Measurements from ENCODE around the gene OR10R2.

Gene OR10R2

GRCh38 chr1:158520955-158521665, 49.1 kb downstream of the OR10R2 start:
- no peaks in the 10 kb centered on the region for H3K79me2 ChIP-seq
- no peak overlapping the region for H2AFZ ChIP-seq
- H3K27me3 ChIP-seq (ENCODE audit: control insufficient read depth, insufficient read depth, low read length): no peaks in the 10 kb centered on the region
- no peaks in the 10 kb centered on the region for H3K36me3 ChIP-seq (ENCODE audit: control insufficient read depth, insufficient read depth, low read length)
- H3K4me2 ChIP-seq (ENCODE audit: low read length): no peak overlapping the region
- no peak overlapping the region for H3K27ac ChIP-seq
- H3K4me1 ChIP-seq: no peaks in the 10 kb centered on the region
- H3K4me3 ChIP-seq (ENCODE audit: low read depth, low read length): no peak overlapping the region
- no peaks in the 10 kb centered on the region for H3K9me3 ChIP-seq (ENCODE audit: control insufficient read depth, low read length)
- no peak for TF ChIP-seq CTCF (IDR thresholded peaks at IDR 0.05)
- no peak overlapping the region for H3K9ac ChIP-seq

GRCh38 chr1:158521666-158522058, 49.6 kb downstream of the OR10R2 start:
- Histone ChIP-seq H3K9ac (no peak overlapping the region), H3K36me3 (ENCODE audit: control insufficient read depth, insufficient read depth, low read length) (no peaks in the 10 kb centered on the region), H3K79me2 (no peaks in the 10 kb centered on the region), H3K27me3 (ENCODE audit: control insufficient read depth, insufficient read depth, low read length) (no peaks in the 10 kb centered on the region), H3K9me3 (ENCODE audit: control insufficient read depth, low read length) (no peaks in the 10 kb centered on the region), H3K27ac (no peak overlapping the region), H2AFZ (no peak overlapping the region), H3K4me2 (ENCODE audit: low read length) (no peak overlapping the region), H3K4me3 (ENCODE audit: low read depth, low read length) (no peak overlapping the region), H3K4me1 (no peaks in the 10 kb centered on the region)
- no peak for TF ChIP-seq CTCF (IDR thresholded peaks at IDR 0.05)

GRCh38 chr1:158527190-158527815, 55.3 kb downstream of the OR10R2 start:
- Histone ChIP-seq H3K27me3 (ENCODE audit: control insufficient read depth, insufficient read depth, low read length) (no peaks in the 10 kb centered on the region), H3K9ac (no peak overlapping the region)
- TF ChIP-seq CTCF (IDR thresholded peaks at IDR 0.05): no peak

More at GRCh38 chr1:158527190-158527815, 55.3 kb downstream of the OR10R2 start:
- Histone ChIP-seq H3K4me1 (no peaks in the 10 kb centered on the region), H3K79me2 (no peaks in the 10 kb centered on the region), H3K4me3 (ENCODE audit: low read depth, low read length) (no peak overlapping the region), H2AFZ (no peak overlapping the region), H3K4me2 (ENCODE audit: low read length) (no peak overlapping the region), H3K9me3 (ENCODE audit: control insufficient read depth, low read length) (no peaks in the 10 kb centered on the region), H3K27ac (no peak overlapping the region), H3K36me3 (ENCODE audit: control insufficient read depth, insufficient read depth, low read length) (no peaks in the 10 kb centered on the region)

Data from parathyroid adenoma (tissue), 2 donors.